GM12873 (cell line): ENCODE measurements around the gene STMN3.

Experiments
- TF ChIP-seq, protein P1 (sequence below): IDR thresholded peaks from 2 replicates; pipeline ENCODE4 v1.5.1; 2012; ENCODE audit warnings: low read depth, mild to moderate bottlenecking, moderate library complexity, low read length, control low read depth; ENCODE audit not compliant: insufficient read depth; ENCODE audit errors: missing control alignments

STMN3 gene

DNA sequence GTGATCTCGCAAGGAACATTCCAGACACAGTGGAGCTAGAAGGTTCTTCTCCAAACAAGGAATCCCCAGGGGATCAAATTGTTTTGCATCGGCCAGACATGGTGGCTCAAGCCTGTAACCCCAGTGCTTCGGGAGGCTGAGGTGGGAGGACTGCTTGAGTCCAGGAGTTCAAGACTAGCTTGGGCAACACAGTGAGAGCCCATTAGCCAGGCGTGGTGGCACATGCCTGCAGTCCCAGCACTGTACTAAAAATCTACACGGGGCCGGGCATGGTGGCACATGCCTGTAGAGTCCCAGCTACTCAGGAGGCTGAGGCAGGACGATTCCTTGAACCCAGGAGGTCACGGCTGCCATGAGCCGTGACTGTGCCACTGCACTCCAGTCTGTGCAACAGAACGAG lies 41.6 kb downstream of the STMN3 start:
- TF ChIP-seq, protein P1, sequence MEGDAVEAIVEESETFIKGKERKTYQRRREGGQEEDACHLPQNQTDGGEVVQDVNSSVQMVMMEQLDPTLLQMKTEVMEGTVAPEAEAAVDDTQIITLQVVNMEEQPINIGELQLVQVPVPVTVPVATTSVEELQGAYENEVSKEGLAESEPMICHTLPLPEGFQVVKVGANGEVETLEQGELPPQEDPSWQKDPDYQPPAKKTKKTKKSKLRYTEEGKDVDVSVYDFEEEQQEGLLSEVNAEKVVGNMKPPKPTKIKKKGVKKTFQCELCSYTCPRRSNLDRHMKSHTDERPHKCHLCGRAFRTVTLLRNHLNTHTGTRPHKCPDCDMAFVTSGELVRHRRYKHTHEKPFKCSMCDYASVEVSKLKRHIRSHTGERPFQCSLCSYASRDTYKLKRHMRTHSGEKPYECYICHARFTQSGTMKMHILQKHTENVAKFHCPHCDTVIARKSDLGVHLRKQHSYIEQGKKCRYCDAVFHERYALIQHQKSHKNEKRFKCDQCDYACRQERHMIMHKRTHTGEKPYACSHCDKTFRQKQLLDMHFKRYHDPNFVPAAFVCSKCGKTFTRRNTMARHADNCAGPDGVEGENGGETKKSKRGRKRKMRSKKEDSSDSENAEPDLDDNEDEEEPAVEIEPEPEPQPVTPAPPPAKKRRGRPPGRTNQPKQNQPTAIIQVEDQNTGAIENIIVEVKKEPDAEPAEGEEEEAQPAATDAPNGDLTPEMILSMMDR: no peak

DNA sequence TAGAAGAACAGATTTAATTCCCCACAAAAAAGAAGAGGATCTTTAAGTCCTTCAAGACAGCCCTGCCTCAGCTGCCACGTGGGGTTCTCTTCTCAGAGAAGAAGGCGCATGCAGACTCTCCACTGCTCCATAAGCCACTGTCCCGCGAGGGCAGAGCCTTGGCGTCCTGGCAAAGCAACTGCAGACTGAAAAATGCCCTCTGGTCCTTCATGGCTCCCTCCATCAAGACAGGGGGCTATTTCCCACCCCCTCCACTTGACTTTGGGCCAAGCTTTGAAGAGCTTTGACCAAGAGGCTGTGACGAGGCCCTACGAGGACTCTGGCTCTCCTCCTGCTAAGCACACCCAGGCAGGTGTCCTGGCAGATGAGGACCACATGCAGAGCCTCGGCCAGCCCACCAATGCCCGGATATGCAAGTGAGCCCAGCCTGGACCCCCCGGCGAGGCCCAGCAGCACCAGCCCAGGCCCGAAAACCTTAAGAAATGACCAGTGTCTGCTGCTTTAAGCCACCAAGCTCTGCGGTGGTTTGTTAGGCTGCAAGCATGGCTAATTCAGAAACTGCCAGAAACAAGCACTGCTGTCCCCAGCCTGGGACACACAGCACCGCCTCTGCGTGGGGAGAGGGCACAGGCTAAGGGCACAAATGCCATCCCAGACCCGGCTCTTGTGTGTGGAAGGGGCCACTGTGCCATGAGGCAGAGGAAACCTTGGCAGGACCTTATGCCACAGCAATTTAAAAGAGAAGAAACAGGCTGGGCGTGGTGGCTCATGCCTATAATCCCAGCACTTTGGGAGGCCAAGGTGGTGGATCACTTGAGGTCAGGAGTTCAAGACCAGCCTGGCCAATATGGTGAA lies 42.4 kb downstream of the STMN3 start:
- TF ChIP-seq, protein P1: no peak

DNA sequence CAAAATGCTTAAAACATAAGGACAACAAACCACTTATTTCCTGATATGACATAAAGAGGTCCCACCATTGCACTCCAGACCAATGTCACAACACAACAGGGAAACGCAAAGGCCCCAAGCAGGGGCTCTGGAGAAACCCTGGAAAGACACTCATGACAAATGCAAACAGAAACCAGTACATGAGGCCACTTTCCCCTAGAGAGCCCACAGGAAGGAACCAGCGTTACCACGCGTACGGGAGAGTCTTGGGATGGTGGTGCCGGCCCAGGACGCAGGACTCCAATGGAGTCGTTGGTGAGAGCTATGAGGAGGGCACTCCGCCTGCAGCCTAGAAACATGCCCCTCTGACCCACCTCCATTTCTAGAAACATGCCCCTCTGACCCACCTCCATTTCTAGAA lies 46.5 kb downstream of the STMN3 start:
- TF ChIP-seq, protein P1: no peak

DNA sequence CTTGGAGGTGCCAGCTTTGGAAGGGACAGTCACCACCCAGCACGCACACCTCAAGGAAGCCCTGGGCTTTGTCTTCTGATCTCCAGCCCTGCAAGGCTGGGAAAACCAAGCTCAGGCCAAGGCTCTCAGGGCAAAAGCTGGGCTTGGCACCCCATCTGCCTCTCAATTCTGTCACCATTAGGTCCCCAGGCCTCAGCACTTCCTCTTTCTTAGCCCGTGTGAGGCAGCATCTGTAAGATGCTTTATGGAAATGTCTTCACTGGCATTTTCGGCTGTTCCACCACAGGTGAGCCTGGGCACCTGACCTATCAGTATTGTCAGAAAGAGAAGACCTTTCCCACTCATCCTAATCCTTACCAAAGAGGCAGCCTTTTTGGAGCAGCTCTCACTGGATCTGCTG lies 50.9 kb downstream of the STMN3 start:
- TF ChIP-seq, protein P1: no peak

DNA sequence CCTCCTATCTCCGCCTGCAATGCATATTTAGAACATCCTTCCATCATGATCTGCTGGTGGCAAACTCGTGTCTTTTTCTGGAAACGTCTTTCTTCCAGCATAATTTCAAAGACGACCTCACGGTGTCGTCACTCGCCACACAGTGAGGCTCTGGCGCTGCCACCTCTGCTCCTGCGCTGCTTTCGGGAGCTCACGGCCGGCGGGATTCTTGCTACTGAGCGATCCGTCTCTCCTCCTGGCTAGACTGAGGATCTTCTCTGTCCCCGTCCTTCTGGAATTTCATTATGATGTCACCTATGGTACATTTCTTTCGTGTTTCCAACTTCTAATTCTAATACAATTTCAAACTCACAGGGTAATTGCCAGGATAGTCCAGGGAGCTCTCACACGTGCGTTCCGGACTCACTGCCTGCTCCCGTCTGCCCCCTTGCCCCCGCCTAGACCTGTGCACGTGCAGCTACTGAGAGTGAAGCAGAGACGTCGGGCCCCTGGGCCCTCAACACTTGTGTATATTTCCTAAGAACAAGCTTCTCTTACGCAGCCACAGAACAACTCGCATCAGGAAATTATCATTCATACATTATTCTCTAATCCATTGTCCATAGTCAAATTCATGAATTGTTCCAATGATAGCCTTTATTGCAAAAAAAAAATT lies 53.7 kb downstream of the STMN3 start:
- TF ChIP-seq, protein P1: no peak

DNA sequence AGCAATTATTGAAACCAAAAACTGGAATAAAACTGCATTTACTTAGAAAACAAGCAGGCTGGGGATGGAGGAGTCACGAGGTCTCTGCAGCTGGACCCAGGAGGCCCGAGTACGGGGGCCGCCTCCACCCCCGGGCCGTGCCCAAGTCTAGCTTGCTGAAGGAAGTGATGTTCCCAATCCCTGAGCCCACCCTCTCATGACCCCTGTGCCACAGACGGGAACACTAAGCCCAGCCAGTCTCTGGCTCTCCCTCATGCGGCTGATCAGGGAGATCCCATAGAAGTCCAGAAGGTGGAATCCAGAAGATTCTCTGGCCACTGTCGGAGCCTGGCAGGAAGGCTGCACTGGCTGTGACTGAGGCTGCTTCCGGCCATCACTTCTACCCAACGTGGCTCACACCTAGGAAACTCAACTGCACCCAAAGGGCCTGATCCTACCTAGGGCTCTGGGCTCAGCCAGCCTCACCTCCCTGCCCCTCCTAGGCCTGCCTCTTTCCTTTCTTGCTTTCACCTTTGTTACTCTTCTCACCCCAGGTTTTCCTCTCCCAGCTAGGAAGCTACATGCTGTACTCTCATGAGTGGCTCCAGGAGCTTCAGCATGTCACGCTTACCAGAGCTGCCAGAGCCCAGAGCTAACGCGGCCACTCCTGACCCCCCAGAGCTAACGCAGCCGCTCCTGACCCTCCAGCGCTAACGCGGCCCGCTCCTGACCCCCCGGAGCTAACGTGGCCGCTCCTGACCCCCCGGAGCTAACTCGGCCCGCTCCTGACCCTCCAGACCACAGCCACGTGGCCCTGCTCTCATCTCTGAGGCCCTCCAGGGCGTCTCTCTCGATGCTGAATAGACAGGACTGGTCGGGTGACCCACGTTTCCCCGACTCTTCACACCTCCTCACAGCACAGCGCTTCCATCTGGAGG lies 54.5 kb downstream of the STMN3 start:
- TF ChIP-seq, protein P1: no peak
